AG08395 (cell line): ENCODE data around the gene NANOGP8.
"Not testable (repeated sequence)": the region's sequence is repeated elsewhere in the genome, so short reads cannot be mapped to it uniquely, and the experiment has no call there.

Experiments
- DNase-seq: peaks from one replicate; pipeline ENCODE4 v3.0.0; 2012; ENCODE audit warnings: mixed read lengths, low spot score

The NANOGP8 gene, protein sequence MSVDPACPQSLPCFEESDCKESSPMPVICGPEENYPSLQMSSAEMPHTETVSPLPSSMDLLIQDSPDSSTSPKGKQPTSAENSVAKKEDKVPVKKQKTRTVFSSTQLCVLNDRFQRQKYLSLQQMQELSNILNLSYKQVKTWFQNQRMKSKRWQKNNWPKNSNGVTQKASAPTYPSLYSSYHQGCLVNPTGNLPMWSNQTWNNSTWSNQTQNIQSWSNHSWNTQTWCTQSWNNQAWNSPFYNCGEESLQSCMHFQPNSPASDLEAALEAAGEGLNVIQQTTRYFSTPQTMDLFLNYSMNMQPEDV

DNA sequence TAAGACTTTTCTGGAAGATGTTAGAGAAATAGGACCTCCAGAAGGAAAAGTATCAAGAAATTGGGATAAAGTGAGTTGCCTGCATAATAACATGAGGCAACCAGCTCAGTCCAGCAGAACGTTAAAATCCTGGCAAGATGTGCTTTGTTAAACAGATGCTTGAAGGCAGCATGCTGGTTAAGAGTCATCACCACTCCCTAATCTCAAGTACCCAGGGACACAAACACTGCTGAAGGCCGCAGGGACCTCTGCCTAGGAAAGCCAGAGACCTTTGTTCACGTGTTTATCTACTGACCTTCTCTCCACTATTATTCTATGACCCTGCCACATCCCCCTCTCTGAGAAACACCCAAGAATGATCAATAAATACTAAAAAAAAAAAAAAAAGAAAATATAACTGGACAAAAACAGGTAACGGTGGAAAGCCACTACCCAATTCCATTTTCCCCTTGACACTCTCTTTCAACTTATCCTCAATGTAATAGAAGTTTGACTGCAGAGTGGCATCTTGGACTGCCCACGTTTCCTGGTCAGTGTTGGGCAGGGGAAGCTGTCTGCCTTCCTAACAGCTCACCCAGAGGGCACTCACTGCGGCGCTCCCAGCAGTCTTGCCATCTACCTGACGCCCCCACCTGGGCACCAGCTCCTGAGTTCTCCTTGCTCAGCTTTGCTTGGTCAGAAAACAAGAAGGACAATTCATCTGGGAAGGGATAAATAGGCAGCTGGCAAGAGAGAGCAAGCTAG is at the start of gene NANOGP8:
Gene NANOGP8 (minus strand): TSS at position 120 of the 744 bp plus-strand sequence. CDS start 185 bp downstream, outside the sequence.
- not testable (repeated sequence) for DNase-seq

DNA sequence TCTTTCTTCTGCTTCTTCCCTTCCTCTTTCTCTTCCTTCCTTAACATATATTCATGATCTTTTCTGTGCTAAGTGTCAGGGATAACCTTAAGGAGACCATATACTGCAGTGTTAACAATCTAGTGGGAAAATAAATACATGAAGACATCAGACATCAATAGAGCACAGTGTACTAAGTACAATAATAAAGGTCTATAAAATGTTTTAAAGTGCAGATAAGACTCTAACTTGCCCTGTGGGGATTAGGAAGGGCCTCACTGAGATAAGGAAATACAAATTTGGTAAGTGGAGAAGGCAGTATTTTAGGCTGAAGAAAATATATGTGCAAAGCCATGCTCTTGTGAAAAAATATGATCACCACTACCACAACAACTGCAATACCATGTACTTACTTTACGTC is 49.2 kb upstream of the NANOGP8 start:
- DNase-seq, result no peak

DNA sequence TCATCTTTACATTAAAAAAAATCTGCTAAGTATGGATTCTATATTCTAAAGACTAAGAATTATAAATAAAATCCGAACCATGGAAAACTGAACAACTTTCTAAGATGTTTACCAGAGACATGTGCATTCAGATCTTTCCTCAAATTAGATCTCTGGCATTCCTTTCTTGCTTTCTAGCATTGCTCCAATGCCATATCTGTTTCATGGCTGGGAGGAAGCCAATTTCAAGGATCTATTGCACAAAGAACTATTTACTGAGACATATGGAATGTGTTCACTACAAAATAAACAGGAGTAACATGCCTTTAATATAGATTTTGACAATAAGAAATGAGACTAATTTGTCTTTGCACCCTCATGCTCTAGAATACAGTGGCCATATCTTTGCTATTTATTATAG is 45.1 kb upstream of the NANOGP8 start:
- DNase-seq, result no peak

DNA sequence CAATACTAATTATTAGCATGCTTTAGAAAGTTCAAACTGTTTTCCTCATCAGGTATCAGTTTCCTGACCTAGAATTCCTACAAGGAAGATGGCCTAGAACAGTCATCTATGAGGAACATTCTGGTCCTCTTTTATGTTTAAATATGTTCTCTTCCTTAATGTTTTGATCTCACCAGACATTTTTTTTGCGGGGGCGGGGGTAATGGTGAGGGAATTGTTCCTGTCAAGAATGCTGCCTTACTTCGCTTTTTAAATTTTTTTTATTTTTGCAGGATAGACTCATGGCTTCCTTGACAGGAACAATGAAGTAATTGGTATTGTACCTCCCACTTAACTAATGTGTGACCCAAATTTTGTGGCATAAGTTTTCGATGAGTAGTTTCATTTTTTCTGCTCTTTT is 44.3 kb upstream of the NANOGP8 start:
- DNase-seq, result no peak

DNA sequence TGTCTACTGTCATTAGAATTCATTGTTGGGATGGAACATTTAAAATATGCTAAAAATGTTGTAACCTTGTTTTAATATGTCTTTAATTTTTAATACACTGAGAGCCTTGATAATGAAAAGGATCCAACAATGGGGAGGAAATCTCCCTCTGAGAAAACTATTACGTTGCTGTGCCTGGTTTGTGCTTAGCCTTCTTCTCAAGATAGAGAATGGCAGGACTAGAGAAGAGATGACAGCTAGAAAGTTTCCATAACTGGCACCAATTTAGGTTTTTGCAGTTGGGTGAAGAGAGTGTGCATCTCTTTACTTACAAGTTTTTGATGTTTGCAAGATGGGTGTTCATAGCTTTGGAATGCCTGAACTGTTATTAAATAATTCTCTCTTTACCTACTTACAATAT is 42.6 kb upstream of the NANOGP8 start:
- DNase-seq, result no peak

DNA sequence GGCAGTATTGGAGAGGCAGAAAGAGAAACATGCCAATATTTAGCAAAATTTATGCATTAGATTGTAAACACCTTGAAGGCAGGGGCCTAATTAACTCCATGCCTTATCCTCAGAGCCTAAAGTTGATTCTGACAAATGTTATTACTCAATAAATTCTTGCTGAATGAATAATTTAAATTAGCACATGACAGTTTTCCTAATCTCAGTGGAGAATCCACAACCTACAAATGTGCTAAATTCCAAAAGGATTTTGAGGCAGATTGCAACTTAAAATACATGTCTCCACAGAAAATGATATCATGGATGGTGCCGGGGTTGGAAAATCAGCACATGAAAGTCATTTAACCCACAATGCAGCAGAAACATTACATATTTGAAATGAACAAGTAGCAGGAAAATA is 41.1 kb upstream of the NANOGP8 start:
- no peak for DNase-seq

DNA sequence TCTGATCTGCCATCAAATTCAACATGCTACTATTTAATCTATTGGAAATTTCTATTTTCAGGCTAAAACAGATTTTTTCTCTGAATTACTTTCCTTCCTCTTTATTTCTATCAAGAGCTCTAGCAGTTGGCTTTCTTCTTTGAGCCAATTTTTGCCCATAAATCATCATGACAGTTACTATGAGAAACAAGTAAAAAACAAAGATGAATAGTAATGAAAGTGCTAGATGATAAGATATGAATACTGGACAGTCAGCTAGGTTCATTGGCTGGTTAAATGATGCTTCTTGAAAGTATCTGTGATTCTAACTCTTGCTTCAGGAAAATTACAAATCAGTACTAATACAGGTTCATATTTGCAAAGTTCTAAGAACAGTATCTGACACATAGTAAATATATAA is 38.6 kb upstream of the NANOGP8 start:
- no peak for DNase-seq

DNA sequence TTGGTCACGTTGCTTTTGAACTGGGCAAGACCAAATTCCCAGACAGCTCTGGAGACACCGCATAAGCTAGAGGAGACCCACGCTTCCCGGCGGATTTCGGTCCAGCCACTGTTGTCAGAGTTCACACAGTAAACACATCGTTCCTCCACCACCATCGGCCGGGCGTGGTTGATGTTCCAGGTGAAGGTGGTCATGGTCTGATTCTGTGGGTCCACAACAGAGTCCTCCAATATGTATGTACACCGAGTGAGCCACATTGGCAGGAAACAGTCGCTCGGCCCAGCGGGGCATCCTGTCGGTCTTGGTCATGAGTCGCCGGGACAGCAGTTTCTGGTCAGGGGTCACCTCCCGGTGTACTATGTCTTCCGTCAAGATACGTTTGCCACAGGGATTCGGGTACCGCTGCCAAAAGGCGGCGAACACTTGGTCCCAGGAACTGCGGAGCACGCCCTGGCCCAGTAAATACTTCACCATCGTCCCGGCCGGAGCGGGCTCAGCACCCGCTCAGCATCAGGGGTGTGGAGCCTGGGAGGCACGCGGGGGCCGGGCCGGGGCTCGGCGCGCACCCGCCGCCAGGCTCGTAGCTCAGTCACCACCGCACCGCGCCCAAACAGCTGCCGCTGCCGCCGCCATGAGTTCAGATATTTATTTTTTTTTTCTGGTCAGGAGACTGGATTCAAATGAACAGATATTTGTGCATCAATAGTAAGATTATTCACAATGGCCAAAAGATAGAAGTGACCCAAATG is 36.7 kb upstream of the NANOGP8 start:
- no peak for DNase-seq

DNA sequence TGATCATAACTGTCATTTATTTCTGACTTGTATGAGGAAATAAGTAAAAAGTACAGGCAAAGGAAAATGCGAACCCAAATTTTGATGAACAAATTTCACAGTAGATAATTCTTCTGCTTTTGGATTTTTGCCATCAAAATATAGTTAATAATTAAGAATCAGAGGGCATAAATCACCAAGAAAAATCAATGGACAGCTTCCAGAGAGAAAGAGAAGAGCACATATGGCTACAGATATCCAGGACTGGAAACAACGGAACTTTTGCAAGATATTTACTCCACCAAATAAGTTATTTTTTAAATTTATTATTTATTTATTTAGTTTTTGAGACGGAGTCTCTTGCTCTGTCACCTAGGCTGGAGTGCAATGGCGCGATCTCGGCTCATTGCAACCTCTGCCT is 35.1 kb upstream of the NANOGP8 start:
- DNase-seq, result no peak

DNA sequence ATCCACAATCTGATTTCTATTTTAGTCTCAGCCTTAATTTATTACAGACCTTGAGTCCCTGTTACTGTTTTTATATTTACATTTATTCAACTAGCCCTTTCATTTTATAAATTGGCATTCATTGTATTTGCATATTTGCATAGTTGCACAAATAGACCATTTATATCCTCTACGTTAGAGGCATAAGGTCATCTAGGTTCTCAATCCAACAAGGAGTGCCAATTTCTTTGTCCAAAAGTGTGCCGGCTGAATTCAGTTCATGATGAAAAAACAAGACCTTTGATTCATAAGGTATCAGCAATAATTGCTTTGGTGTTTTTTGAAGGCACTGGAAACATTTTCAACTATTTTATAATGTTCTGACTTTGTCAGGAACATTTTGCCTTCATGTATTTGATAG is 33.9 kb upstream of the NANOGP8 start:
- DNase-seq, result no peak

DNA sequence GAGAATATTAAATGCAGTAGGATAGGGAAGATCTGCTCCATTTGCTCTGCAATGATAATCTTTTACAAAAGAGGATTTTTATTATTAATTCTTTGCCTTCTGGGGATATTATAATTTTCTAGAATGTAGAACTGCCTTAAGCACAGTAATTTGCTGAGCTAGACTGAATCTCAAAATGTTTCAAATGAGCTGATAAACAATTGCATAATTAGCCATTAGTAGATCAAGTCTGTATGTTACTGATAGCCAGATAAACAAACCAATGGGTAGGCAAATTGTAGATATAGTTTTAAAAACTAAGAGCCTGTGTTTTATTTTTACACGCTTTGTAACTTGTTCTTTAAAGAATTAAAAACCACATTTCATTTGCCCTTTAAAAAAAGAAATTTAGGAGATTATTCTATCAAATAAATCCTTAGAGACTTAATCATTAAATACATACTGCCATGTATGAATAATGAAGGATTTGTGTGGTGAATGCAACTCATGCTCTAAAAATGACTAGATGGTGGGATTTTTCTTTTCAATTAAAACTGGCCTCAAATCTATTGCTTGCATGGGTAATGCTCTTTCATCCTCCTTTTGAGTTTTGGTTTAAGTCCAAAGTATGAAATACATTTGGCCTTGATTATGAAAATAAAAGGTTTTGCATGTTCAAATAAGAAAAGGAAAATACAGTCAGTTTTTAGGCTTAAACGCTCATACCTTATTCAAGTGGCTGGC is 32.6 kb upstream of the NANOGP8 start:
- no peak for DNase-seq

DNA sequence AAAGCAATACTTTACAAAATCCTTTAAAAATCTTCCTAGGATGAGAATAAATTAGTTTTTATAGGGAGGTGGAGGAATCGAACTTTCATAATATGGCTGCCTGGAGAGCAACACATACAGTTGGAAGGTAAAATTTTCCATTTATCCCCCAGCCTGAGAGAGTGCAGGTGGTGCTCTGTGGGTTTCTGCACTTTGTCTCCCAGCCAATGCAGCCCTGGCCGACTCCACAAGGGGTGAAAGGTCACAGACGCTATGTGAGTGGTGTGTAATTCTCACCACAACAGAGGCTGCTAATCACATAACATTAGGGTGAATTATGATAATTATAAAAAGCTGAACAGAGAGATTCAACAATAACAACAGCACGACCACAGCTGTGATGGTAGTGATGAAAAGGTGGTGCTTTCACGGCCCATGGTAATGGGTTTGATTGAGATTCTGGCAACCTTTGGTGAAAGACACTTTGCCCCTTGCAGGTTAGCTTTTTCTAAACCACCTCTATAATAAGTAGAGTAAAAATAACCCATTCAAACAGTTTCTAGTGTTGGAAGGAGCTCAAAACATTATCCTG is 30.1 kb upstream of the NANOGP8 start:
- DNase-seq, result no peak

DNA sequence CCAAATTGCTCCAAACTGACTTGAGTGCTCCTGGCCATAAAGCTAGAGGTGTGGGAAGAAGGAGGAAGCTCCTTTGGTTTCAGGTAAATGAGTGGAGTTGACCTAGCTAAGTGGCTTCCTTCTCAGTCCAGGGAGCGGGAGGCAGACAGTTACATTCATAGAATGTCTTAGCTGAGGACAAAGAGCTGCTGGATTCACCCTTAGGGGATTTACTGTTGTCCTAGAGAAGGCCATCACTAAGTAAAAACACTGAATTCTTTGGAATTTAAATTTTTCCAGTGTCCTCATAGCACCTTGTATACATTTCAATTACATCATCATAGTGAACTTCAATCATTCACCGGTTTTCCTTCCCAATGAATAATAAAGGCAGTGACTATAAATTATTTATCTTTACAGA is 27.3 kb upstream of the NANOGP8 start:
- DNase-seq, result no peak

DNA sequence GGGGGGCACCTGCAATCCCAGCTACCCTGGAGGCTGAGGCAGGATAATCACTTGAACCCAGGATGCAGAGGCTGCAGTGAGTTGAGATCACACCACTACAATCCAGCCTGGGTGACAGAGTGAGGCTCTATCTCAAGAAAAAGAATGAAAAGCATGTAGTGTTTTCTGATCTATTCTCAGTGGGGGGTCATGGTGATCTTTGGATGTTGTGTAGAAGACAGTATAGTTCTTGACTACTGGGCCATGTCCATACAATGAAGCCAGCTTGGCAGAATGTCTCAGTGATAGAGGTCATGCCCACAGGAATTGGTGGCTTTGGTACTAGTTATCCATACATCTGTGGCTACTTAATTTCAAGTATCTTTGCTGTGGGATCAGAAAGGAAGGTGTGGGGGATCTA is 26.8 kb upstream of the NANOGP8 start:
- no peak for DNase-seq

DNA sequence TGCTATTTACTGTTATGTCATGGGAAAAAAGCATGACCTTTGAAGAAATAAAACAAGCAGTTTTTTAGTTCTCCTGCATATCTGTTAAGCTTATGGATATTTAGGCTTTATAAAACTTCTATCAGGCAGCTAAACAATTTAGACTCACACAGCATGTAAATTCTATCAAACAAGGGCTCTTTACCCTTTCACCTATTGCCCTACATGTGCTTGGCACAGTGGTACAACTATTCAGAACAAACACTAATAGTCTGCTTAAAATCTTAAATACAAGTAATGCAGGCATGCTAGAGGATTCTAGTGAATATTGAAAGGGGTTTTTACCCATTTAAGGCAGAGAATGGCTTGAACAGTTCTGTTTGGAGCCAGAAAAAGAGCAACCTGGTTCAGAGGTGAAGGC is 23.4 kb upstream of the NANOGP8 start:
- no peak for DNase-seq

DNA sequence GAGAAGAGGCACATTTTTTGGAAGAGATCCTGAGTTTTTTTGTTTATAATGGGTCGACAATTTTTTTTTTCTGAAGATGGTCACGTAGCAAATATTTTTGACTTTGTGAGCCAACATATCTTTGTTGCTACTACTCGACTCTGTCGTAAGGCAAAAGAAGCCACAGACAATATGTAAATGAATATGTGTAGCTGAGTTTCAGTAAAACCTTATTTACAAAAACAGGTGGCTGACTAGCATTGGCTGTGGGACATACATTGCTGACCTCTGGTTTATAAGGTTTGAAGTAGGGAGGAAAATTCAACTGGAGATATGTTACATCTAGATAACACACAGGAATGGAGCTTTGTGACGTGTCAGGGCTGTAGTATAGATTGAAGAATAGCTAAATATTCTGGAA is 22.5 kb upstream of the NANOGP8 start:
- no peak for DNase-seq

DNA sequence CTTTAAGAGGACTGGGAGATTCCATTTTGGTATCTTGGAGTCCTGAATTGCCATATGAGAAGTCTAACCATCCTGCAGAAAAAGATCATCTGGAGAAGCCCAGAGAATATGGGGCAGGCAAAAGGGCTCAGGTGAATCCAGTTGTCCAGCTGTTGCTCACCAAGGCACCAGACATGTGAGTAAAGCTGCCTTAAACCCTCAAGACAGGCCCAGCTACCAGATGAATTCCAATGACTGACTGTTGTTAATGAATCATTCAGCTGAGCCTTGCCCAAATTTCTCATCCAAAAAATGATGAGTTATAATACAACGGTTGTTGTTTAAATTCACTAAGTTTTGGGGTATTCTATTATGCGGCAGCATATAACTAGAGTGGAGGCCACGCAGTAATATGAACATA is 22.0 kb upstream of the NANOGP8 start:
- DNase-seq, result no peak

DNA sequence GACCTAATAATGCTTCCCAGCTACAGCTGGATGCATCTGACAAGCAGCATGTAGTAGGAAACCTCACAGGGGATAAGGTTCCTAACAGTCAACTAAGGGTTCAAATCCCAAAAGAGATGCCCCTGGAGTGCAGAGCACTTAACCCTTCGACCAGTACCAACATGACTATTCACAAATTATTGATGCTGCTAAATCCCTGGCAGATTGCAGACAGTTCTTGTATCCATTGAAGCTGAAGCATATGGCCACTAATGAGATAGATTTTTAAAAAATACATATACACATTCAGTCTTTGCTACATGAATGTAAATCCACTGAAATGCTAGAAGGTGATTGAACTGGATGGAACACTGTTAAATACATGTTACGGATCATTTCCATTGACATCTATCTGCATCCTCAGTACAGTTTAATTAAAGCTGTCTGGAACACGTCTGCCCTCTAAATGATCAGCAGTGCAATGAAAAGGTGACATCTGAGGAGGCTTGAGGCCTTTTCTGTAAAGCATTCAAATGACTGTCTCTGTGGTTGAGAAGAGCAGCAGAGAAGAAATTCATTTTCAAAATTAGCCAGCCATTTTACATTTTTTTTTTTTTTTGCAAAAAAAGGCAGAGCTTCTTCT is 19.5 kb upstream of the NANOGP8 start:
- no peak for DNase-seq

DNA sequence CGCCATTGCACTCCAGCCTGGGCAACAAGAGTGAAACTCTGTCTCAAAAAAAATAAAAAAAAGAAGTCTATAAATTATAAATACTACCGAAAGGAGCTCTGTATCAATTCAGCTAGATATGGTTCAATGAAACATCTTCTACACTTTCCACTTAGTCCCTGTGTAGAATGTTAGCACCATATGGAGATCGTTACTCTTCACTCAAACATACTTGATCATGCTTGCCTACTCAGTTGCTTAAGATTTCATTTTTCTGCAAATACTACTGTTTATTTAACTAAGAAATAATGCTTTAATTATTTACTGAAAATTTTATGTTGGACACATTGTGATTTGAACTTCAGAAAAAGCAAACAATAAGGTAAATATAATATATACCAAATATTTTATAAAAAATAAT is 17.1 kb upstream of the NANOGP8 start:
- DNase-seq, result no peak

DNA sequence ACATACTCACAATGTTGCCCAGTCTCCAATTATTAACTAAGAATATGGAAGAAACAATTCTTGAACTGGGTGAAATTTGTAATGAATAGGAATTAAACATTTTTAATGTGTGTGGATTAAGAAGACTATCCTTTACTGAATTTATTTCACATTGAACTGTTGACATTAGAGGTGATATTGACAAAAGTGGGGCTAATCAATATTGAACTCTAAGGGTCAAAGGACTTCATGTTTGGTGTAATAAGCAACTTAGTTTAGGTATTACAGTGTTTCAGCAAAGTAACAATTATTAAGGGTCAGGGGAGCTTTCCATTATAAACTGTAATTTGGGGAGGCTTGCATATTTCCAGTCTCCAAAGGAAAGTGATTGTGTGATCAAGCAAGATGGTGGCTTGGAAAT is 16.2 kb upstream of the NANOGP8 start:
- no peak for DNase-seq

DNA sequence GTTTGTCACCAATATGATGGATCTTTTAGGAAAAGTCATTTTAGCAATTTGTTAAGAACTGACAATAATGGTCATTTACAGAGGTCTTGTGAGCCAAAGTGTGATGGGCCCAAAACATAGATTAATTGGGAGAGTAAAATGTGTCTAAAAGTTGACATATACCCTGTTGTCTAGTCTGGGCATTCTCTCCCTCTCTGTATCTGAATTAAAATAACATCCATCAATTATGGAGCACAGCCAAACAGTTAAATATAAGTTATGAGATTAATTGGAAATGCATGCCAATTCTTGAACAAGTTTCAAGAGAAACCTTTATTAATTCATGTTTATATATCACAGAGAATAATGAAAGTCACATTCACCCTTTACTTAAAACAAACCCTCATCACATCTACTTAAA is 13.6 kb upstream of the NANOGP8 start:
- DNase-seq, result no peak

DNA sequence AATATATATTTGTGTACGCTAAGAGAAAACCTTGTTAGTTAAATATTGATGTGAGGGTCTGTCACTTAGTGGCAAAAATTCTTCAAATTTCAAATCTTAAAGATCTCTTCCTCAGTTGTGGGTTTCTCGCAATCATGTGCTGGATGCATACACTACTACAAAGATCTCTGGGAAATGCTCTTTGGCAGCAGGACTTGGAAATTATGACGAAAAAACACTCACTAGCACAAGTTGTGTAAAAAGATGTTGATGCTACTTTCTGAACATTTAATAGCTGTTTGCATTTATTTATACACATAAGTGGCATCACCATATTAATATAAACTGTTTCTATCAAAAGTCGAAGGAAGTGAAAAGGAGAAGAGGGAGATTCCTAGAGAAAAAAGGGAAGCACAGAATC is 10.8 kb upstream of the NANOGP8 start:
- no peak for DNase-seq
